Sigmoid colon (tissue), 7 donors: ENCODE measurements around the gene SIK3. TPM values are rescaled to one million over a fixed set of nuclear protein-coding genes. Genes with fewer than 3 reads are reported as not detected.
A peak's percentile ranks its signal among the peaks of the same experiment; 100 is the strongest.

Experiments used
- DNase-seq: peaks from one replicate; pipeline ENCODE4 v3.0.0-alpha.2; 2019
- H3K27ac ChIP-seq, 4 donors: fragments of 200-600 bp; sonication (generic); one replicate each; pipeline ENCODE4 v1.5.1; 2016 to 2019; ENCODE audit warnings: mild to moderate bottlenecking in 1 of 4
- H3K27me3 ChIP-seq, 3 donors: fragments of 200-600 bp; sonication (generic); one replicate each; pipeline ENCODE4 v1.5.1; 2019; ENCODE audit warnings: mild to moderate bottlenecking in 1 of 3
- H3K36me3 ChIP-seq, 4 donors: fragments of 200-600 bp; sonication (generic); one replicate each; pipeline ENCODE4 v1.5.1; 2016 to 2019
- H3K4me1 ChIP-seq, 4 donors: fragments of 200-600 bp; sonication (generic); one replicate each; pipeline ENCODE4 v1.5.1; 2017 to 2019
- H3K4me3 ChIP-seq, 4 donors: fragments of 200-600 bp; sonication (generic); one replicate each; pipeline ENCODE4 v1.5.1; 2017 to 2019; ENCODE audit warnings: mild to moderate bottlenecking in 2 of 4, moderate library complexity in 1 of 4
- H3K9me3 ChIP-seq, 4 donors: fragments of 200-600 bp in 3 of 4; sonication (generic) in 3 of 4; one replicate each; pipeline versions ENCODE4 v1.5.1 to v1.6.1; 2013 to 2019
- EP300 ChIP-seq, 4 donors: sonication (generic); formaldehyde crosslinking; IDR thresholded peaks; one replicate each; pipeline ENCODE4 v1.6.1; 2017; ENCODE audit warnings: antibody characterized with exemption in 4 of 4
- POLR2A ChIP-seq, 2 donors: fragments of 450-650 bp; IDR thresholded peaks; one replicate each; pipeline ENCODE4 v1.6.1; 2016; ENCODE audit warnings: antibody characterized with exemption in 2 of 2, mild to moderate bottlenecking in 2 of 2, moderate library complexity in 2 of 2
- POLR2AphosphoS5 ChIP-seq, 4 donors: sonication (generic); formaldehyde crosslinking; IDR thresholded peaks; one replicate each; pipeline ENCODE4 v1.6.1; 2017; ENCODE audit warnings: antibody characterized with exemption in 4 of 4
- WGBS, 2 donors: extraction: QIAGEN DNeasy Blood & Tissue Kit; methylation state at CpG; one replicate each; pipeline ENCODE4 v1.1.7; 2013; 5-methylcytosine and 5-hydroxymethylcytosine counted together
- intact Hi-C: fragments of 100-400 bp; cut with DNase I; formaldehyde crosslinking; loops from one replicate; pipeline ENCODE4 v1.15.1; 2023
- polyA plus RNA-seq, 3 donors: library from polyadenylated mRNA; stranded (reverse); fragments of 200-250 nt; gene quantifications; one replicate each; pipeline ENCODE4 v1.2.3, GENCODE V29; 2013
- total RNA-seq, 4 donors: library from RNA; depleted of rRNA; stranded (reverse); fragments of >200 nt; gene quantifications; one replicate each; pipeline ENCODE4 v1.1.0, GENCODE V29; 2016
- TF ChIP-seq, protein P1 (sequence below), 4 experiments: fragments of 450-650 bp in 3 of 4; fragments of 200-600 bp in 1 of 4; IDR thresholded peaks; one replicate each; pipeline ENCODE4 v1.5.1; 2016 to 2019; ENCODE audit warnings: antibody characterized with exemption in 4 of 4, mild to moderate bottlenecking in 3 of 4, moderate library complexity in 2 of 4
- donor health status: healthy with polysubstance abuse.
- donor health status: Bipolar disorder and iron deficiency.
- donor health status: healthy.

Gene SIK3
- total and polyA plus RNA-seq, 7 donors, result 5.5 to 53.2 (median 35.3) TPM

DNA sequence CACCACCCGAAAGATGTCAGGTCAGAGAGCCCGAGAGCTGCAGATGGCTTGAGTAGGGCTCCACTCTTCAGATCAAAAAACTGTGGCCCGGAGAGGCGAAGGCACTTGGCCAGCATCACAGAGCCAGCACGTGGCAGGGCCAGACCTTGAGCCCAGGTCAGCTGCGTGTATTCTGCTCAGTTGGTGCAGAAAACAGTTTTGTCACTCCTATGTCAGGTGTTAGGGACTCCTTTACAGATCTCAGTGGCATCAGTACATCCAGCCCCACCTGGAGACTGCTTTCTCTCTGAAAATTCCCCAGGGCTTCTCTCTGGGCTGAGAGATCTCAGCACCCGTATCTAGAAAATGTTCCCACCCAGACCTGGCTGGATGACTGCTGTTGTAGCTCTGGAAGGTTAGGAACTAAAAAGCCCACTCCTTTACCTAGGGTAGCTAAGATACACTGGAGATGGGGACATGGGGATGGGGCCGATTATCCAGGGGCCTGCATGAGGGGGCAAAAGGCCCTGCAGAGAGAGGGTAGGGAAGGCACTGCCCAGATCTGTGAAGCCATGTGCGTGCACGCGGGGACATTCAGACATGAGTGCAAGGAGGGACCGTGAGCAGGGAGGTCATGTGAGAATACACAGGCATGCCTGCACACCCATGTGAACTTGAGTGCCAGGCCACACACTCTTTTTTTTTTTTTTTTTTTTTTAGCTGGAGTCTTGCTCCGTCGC lies 264.3 kb downstream of the SIK3 start:
- H3K9me3 ChIP-seq, result no peaks in the 10 kb centered on the region
- no peaks in the 10 kb centered on the region for H3K27me3 ChIP-seq
- no peak overlapping the region for H3K27ac ChIP-seq
- DNase-seq, result no peak
- no peak overlapping the region for H3K4me3 ChIP-seq
- no peaks in the 10 kb centered on the region for H3K36me3 ChIP-seq
- intact Hi-C loops, result no loop called here
- peaks cover 0 to 19% (median 13%) of the 10 kb centered on the region in 4 donors for H3K4me1 ChIP-seq
- no peak for TF ChIP-seq POLR2AphosphoS5 (IDR thresholded peaks at IDR 0.05)
- WGBS, 2 donors, result 91 to 94% methylated on average over 14 of the region's 14 CpGs

DNA sequence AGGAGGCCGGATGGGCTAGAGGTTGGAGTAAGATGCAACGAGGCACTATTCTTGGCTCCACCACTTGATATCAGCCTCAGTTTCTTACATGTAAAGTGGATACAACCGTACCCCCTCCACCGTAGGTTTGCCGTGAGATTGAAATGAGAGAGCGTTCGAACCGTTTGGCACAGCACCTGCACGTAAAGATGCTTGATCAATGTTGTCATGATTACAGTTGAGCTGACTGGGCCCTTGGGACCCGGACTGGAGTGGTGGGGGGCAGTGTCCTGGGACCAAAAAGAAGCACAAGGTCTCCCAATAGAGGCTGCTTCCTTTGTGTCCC lies 264.8 kb downstream of the SIK3 start:
- intact Hi-C loops, result no loop called here

DNA sequence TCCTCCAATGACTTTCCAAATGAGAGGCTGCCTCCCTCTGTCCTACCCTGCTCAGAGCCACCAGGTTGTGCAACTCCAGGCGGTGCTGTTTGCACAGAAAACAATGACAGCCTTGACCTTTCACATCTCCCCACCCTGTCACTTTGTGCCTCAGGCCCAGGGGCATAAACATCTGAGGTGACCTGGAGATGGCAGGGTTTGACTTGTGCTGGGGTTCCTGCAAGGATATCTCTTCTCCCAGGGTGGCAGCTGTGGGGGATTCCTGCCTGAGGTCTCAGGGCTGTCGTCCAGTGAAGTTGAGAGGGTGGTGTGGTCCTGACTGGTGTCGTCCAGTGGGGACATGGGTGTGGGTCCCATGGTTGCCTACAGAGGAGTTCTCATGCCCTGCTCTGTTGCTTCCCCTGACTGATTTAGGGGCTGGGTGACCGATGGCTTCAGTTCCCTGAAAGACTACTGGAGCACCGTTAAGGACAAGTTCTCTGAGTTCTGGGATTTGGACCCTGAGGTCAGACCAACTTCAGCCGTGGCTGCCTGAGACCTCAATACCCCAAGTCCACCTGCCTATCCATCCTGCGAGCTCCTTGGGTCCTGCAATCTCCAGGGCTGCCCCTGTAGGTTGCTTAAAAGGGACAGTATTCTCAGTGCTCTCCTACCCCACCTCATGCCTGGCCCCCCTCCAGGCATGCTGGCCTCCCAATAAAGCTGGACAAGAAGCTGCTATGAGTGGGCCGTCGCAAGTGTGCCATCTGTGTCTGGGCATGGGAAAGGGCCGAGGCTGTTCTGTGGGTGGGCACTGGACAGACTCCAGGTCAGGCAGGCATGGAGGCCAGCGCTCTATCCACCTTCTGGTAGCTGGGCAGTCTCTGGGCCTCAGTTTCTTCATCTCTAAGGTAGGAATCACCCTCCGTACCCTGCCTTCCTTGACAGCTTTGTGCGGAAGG lies 265.6 kb downstream of the SIK3 start:
- intact Hi-C loops, result no loop called here
- no peaks in the 10 kb centered on the region for H3K27me3 ChIP-seq
- TF ChIP-seq EP300 (IDR thresholded peaks at IDR 0.05) (no peak), POLR2A (IDR thresholded peaks at IDR 0.05) (no peak), POLR2AphosphoS5 (IDR thresholded peaks at IDR 0.05) (no peak)
- TF ChIP-seq, protein P1, sequence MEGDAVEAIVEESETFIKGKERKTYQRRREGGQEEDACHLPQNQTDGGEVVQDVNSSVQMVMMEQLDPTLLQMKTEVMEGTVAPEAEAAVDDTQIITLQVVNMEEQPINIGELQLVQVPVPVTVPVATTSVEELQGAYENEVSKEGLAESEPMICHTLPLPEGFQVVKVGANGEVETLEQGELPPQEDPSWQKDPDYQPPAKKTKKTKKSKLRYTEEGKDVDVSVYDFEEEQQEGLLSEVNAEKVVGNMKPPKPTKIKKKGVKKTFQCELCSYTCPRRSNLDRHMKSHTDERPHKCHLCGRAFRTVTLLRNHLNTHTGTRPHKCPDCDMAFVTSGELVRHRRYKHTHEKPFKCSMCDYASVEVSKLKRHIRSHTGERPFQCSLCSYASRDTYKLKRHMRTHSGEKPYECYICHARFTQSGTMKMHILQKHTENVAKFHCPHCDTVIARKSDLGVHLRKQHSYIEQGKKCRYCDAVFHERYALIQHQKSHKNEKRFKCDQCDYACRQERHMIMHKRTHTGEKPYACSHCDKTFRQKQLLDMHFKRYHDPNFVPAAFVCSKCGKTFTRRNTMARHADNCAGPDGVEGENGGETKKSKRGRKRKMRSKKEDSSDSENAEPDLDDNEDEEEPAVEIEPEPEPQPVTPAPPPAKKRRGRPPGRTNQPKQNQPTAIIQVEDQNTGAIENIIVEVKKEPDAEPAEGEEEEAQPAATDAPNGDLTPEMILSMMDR (IDR thresholded peaks at IDR 0.05), result no peak
- no peak for DNase-seq
- no peak overlapping the region for H3K27ac ChIP-seq
- H3K36me3 ChIP-seq, result no peaks in the 10 kb centered on the region
- peaks cover 0 to 19% (median 13%) of the 10 kb centered on the region in 4 donors for H3K4me1 ChIP-seq
- H3K4me3 ChIP-seq, result no peak overlapping the region
- H3K9me3 ChIP-seq, result no peaks in the 10 kb centered on the region
- 77 to 83% methylated on average over 13 of the region's 13 CpGs for WGBS, 2 donors

More for the DNA sequence above, 264.8 kb downstream of the SIK3 start:
- DNase-seq, result peak; percentile 35
- no peak overlapping the region for H3K27ac ChIP-seq
- H3K36me3 ChIP-seq, result no peaks in the 10 kb centered on the region
- no peaks in the 10 kb centered on the region for H3K9me3 ChIP-seq
- TF ChIP-seq, protein P1 (IDR thresholded peaks at IDR 0.05), result no peak
- no peak for TF ChIP-seq EP300 (IDR thresholded peaks at IDR 0.05)
- no peak for TF ChIP-seq POLR2A (IDR thresholded peaks at IDR 0.05)
- TF ChIP-seq POLR2AphosphoS5 (IDR thresholded peaks at IDR 0.05), result no peak
- H3K4me3 ChIP-seq, result no peak overlapping the region
- no peaks in the 10 kb centered on the region for H3K27me3 ChIP-seq
- 93 to 96% methylated on average over 10 of the region's 10 CpGs for WGBS, 2 donors
- peaks cover 0 to 19% (median 13%) of the 10 kb centered on the region in 4 donors for H3K4me1 ChIP-seq

DNA sequence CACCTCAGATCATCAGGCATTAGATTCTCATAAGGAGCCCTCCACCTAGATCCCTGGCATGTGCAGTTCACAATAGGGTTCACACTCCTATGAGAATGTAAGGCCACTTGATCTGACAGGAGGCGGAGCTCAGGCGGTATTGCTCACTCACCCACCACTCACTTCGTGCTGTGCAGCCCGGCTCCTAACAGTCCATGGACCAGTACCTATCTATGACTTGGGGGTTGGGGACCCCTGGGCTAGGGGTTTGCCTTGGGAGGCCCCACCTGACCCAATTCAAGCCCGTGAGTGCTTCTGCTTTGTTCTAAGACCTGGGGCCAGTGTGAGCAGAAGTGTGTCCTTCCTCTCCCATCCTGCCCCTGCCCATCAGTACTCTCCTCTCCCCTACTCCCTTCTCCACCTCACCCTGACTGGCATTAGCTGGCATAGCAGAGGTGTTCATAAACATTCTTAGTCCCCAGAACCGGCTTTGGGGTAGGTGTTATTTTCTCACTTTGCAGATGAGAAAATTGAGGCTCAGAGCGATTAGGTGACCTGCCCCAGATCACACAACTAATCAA lies 266.4 kb downstream of the SIK3 start:
- WGBS, 2 donors, result 78 to 92% methylated on average over 7 of the region's 7 CpGs
- Histone ChIP-seq H3K27ac (no peak overlapping the region), H3K27me3 (no peaks in the 10 kb centered on the region), H3K4me1 (peaks cover 0 to 19% (median 13%) of the 10 kb centered on the region in 4 donors), H3K36me3 (no peaks in the 10 kb centered on the region), H3K9me3 (no peaks in the 10 kb centered on the region), H3K4me3 (no peak overlapping the region)
- DNase-seq, result peak; percentile 50
- TF ChIP-seq POLR2A (IDR thresholded peaks at IDR 0.05) (no peak), POLR2AphosphoS5 (IDR thresholded peaks at IDR 0.05) (no peak), EP300 (IDR thresholded peaks at IDR 0.05) (no peak)
- TF ChIP-seq, protein P1 (IDR thresholded peaks at IDR 0.05), result no peak
- intact Hi-C loops, result no loop called here
